NB4 (cell line): ENCODE results near the gene UCK2.
A peak's percentile ranks its signal among the peaks of the same experiment; 100 is the strongest.

Experiments
- DNase-seq: peaks from one replicate; pipeline ENCODE4 v3.0.0; 2010; ENCODE audit warnings: low read depth
- H3K4me3 ChIP-seq: one replicate; pipeline ENCODE4 v1.5.1; 2011; ENCODE audit warnings: mild to moderate bottlenecking, low read depth, low read length, moderate library complexity
- CTCF ChIP-seq: IDR thresholded peaks from one replicate; pipeline ENCODE4 v1.5.1; 2012; ENCODE audit warnings: low read depth, low read length
- MAX ChIP-seq: IDR thresholded peaks from 2 replicates; pipeline ENCODE4 v1.6.1; 2011; ENCODE audit warnings: low read depth, low read length
- MYC ChIP-seq: IDR thresholded peaks from 2 replicates; pipeline ENCODE4 v1.6.1; 2011; ENCODE audit warnings: low read depth, low read length
- POLR2A ChIP-seq: IDR thresholded peaks from 2 replicates; pipeline ENCODE4 v1.6.1; 2011; ENCODE audit warnings: mild to moderate bottlenecking; ENCODE audit not compliant: insufficient read length; ENCODE audit errors: extremely low read depth

The UCK2 gene

GRCh38 chr1:165824269-165824643 lies 3.2 kb upstream of the UCK2 start:
- no peak overlapping the region for H3K4me3 ChIP-seq
- no peak for TF ChIP-seq MAX
- no peak for TF ChIP-seq POLR2A
- no peak for TF ChIP-seq CTCF
- no peak for TF ChIP-seq MYC
- no peak for DNase-seq

- H3K4me3 ChIP-seq = peak overlapping the region; percentile 98
- no peak for TF ChIP-seq POLR2A
- TF ChIP-seq CTCF = no peak
- no peak for TF ChIP-seq MYC
- no peak for TF ChIP-seq MAX
- no peak for DNase-seq
These were observed 698 bp upstream of the UCK2 start for GRCh38 chr1:165826565-165827267.

GRCh38 chr1:165828103-165828668 lies 772 bp downstream of the UCK2 start:
- TF ChIP-seq CTCF (no peak), MAX (no peak), POLR2A (peak; percentile 48), MYC (peak; percentile 70)
- peak overlapping the region; percentile 98 for H3K4me3 ChIP-seq
- peak; percentile 88 for DNase-seq

GRCh38 chr1:165828669-165829329 lies 1.4 kb downstream of the UCK2 start:
- TF ChIP-seq POLR2A = peak; percentile 37
- peak; percentile 84 for TF ChIP-seq MAX
- TF ChIP-seq MYC = peak; percentile 96
- no peak for TF ChIP-seq CTCF
- peak; percentile 83 for DNase-seq

GRCh38 chr1:165829888-165830287 lies 2.5 kb downstream of the UCK2 start:
- DNase-seq = no peak
- no peak for TF ChIP-seq POLR2A
- no peak for TF ChIP-seq CTCF
- TF ChIP-seq MAX = no peak
- no peak for TF ChIP-seq MYC
- peak overlapping the region; percentile 98 for H3K4me3 ChIP-seq

More at GRCh38 chr1:165828669-165829329, 1.4 kb downstream of the UCK2 start:
- peak overlapping the region; percentile 98 for H3K4me3 ChIP-seq
